Activated CD4-positive, alpha-beta memory T cell treated with anti-CD3 and anti-CD28 coated beads, Interleukin-2, amount 10 ng/mL, durations not matched to agents 7 days and 5 days (primary cell): ENCODE results near the gene CRTC1. TPM values are rescaled to one million over a fixed set of nuclear protein-coding genes. Genes with fewer than 3 reads are reported as not detected.

Experiments
- CTCF ChIA-PET: fragments of 350-600 bp; sonication (Branson Sonifier 250); formaldehyde crosslinking; loops from one replicate; lab custom pipeline; 2021; ENCODE audit warnings: antibody characterized with exemption, inconsistent platforms; lab: Charles Lee
- POLR2A ChIA-PET: fragments of 350-600 bp; sonication (Branson Sonifier 250); formaldehyde crosslinking; loops from one replicate; lab custom pipeline; 2021; ENCODE audit warnings: antibody characterized with exemption; lab: Charles Lee
- DNase-seq: peaks from one replicate; pipeline ENCODE4 v3.0.0-alpha.2; 2020
- H3K27ac Mint-ChIP-seq: one replicate; pipeline ENCODE4 v1.8.0; 2021; ENCODE audit warnings: mild to moderate bottlenecking, mixed read lengths
- H3K27me3 Mint-ChIP-seq: one replicate; pipeline ENCODE4 v1.8.0; 2021; ENCODE audit warnings: mixed read lengths
- H3K36me3 Mint-ChIP-seq: one replicate; pipeline ENCODE4 v1.8.0; 2021; ENCODE audit warnings: low read depth, mixed read lengths
- H3K4me1 Mint-ChIP-seq: one replicate; pipeline ENCODE4 v1.8.0; 2021; ENCODE audit warnings: mixed read lengths
- H3K4me3 Mint-ChIP-seq: one replicate; pipeline ENCODE4 v1.8.0; 2021; ENCODE audit warnings: mild to moderate bottlenecking, mixed read lengths
- H3K9me3 Mint-ChIP-seq: one replicate; pipeline ENCODE4 v1.8.0; 2021; ENCODE audit warnings: mixed read lengths
- total RNA-seq, 2 experiments: library from RNA; stranded (reverse); gene quantifications; one replicate each; pipeline ENCODE4 v1.2.3, GENCODE V29; 2021

The CRTC1 gene
- total RNA-seq, 2 experiments from 2014 or later: 5.3 TPM

- ChIA-PET CTCF (no interaction called here), POLR2A (no interaction called here)
- H3K4me3 Mint-ChIP-seq: no peak overlapping the region
- no peak overlapping the region for H3K27ac Mint-ChIP-seq
- peaks cover 3% of the 10 kb centered on the region for H3K9me3 Mint-ChIP-seq
- no peaks in the 10 kb centered on the region for H3K36me3 Mint-ChIP-seq
- peaks cover 25% of the 10 kb centered on the region for H3K27me3 Mint-ChIP-seq
- no peak for DNase-seq
- peaks cover 14% of the 10 kb centered on the region for H3K4me1 Mint-ChIP-seq
Observed at GRCh38 chr19:18782559-18783225, 99.2 kb downstream of the CRTC1 start.

GRCh38 chr19:18783958-18784785 is 100.7 kb downstream of the CRTC1 start:
- H3K4me1 Mint-ChIP-seq: peaks cover 18% of the 10 kb centered on the region
- no peaks in the 10 kb centered on the region for H3K36me3 Mint-ChIP-seq
- peaks cover 3% of the 10 kb centered on the region for H3K9me3 Mint-ChIP-seq
- no peak overlapping the region for H3K27ac Mint-ChIP-seq
- CTCF ChIA-PET: interaction anchor here (0.5 kb wide), 1 partner anchor 264 kb away, joined by 4 read pairs; no protein-coding TSS in a partner anchor
- no peak for DNase-seq
- POLR2A ChIA-PET: no interaction called here
- peaks cover 33% of the 10 kb centered on the region for H3K27me3 Mint-ChIP-seq
- H3K4me3 Mint-ChIP-seq: no peak overlapping the region

GRCh38 chr19:18784786-18785120 is 101.3 kb downstream of the CRTC1 start:
- Mint-ChIP-seq H3K9me3 (peaks cover 3% of the 10 kb centered on the region), H3K27me3 (peaks cover 38% of the 10 kb centered on the region), H3K4me1 (peaks cover 20% of the 10 kb centered on the region), H3K4me3 (no peak overlapping the region), H3K36me3 (no peaks in the 10 kb centered on the region), H3K27ac (no peak overlapping the region)
- ChIA-PET POLR2A (no interaction called here), CTCF (no interaction called here)
- DNase-seq: no peak

DNA sequence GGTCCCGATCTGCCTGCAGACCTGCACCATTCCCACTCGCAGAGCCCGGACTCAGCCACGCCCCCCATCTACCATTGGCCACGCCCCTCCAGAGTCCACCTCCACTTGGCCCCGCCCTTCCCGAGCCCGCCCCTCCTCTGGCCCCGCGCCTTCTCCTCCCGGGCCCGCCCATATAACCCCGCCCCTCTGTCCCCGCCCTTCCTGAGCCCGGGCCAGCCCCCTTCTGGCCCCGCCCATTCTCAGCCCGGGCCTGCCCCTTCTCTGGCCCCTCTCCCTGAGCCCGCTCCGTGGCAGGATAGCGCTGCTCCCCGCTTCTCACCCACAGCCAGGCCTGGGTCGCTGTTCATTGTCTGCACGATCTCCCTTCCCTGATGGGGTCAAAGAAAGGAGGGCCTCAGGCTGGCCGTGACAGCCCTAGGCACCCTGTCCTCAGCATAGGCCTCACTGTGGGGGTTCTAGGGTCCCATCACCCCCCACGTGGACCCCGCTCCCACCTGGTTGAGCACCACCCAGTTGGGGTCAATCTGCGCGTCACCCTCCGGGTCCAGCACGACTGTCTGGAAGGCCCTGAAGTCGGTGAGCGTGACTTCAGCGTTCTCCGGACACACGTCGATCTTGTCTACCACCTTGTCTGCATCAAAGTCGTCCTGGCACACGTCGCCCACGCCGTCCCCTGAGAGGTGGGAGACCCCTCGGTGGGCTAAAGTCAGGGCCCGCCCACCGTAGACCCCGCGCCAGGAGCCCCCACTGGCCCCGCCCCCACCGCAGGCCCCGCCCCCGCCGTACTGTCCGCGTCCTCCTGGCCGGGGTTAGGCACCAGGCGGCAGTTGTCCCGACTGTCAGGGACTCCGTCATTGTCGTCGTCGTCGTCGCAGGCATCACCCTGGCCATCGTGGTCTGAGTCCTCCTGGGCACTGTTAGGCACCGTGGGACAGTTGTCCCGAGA is 102.0 kb downstream of the CRTC1 start:
- POLR2A ChIA-PET: interaction anchor here (0.7 kb wide), 1 partner anchor 76 kb away, joined by 4 read pairs; no protein-coding TSS in a partner anchor
- no peak overlapping the region for H3K4me3 Mint-ChIP-seq
- CTCF ChIA-PET: no interaction called here

GRCh38 chr19:18788529-18789421 is 105.3 kb downstream of the CRTC1 start:
- CTCF ChIA-PET: no interaction called here
- POLR2A ChIA-PET: no interaction called here
- DNase-seq: no peak
- H3K36me3 Mint-ChIP-seq: peaks cover 4% of the 10 kb centered on the region
- H3K4me3 Mint-ChIP-seq: no peak overlapping the region
- H3K27ac Mint-ChIP-seq: peak overlapping the region; percentile 47
- peaks cover 24% of the 10 kb centered on the region for H3K4me1 Mint-ChIP-seq
- peaks cover 70% of the 10 kb centered on the region for H3K27me3 Mint-ChIP-seq
- peaks cover 3% of the 10 kb centered on the region for H3K9me3 Mint-ChIP-seq

More for the DNA sequence above, 102.0 kb downstream of the CRTC1 start:
- peaks cover 3% of the 10 kb centered on the region for H3K9me3 Mint-ChIP-seq
- H3K27ac Mint-ChIP-seq: no peak overlapping the region
- peaks cover 3% of the 10 kb centered on the region for H3K36me3 Mint-ChIP-seq
- H3K4me1 Mint-ChIP-seq: peaks cover 24% of the 10 kb centered on the region
- peaks cover 43% of the 10 kb centered on the region for H3K27me3 Mint-ChIP-seq
- DNase-seq: peak; percentile 71

- H3K27me3 Mint-ChIP-seq: peaks cover 71% of the 10 kb centered on the region
- peaks cover 24% of the 10 kb centered on the region for H3K4me1 Mint-ChIP-seq
- no peak for DNase-seq
- ChIA-PET POLR2A (no interaction called here), CTCF (no interaction called here)
- H3K36me3 Mint-ChIP-seq: peaks cover 4% of the 10 kb centered on the region
- H3K9me3 Mint-ChIP-seq: peaks cover 3% of the 10 kb centered on the region
- no peak overlapping the region for H3K4me3 Mint-ChIP-seq
- H3K27ac Mint-ChIP-seq: peak overlapping the region; percentile 47
Observed at GRCh38 chr19:18789422-18789869, 106.0 kb downstream of the CRTC1 start.

DNA sequence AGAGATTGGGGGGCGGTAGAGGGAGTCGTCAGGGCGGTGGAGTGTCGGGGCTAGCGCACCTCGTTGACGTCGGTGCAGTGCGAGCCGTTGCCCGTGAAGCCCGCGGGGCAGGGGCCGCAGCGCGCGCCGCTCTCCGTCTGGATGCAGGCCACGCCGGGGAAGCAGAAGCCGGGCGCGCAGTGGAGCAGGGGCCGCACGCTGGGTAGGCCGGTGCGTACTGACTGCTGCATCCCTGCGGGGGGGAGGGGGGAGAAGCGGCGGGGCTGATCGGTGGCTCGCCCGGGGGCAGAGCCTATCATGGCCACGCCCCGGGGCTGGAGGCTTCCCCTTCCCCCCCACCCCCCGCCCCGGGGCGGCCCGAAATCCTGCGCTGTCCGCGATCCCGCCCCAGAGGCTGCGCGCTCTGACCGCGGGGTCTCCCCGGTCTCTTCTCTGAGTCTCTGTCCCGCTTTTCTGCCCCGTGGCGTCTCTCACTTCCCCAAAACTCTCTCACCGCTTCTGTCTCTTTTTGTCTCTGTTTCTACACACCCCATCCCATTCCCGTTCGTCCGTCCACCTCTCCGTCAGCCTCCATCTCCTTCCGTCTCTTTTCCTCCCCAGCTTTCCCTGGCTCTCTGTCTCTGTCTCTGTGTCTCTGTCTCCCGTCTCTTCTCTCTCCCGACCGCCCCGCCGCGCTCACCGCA is 106.5 kb downstream of the CRTC1 start:
- Mint-ChIP-seq H3K4me3 (peak overlapping the region; percentile 4), H3K4me1 (peaks cover 24% of the 10 kb centered on the region), H3K27me3 (peaks cover 69% of the 10 kb centered on the region), H3K27ac (no peak overlapping the region), H3K9me3 (peaks cover 3% of the 10 kb centered on the region), H3K36me3 (peaks cover 4% of the 10 kb centered on the region)
- POLR2A ChIA-PET: no interaction called here
- no peak for DNase-seq
- CTCF ChIA-PET: no interaction called here

DNA sequence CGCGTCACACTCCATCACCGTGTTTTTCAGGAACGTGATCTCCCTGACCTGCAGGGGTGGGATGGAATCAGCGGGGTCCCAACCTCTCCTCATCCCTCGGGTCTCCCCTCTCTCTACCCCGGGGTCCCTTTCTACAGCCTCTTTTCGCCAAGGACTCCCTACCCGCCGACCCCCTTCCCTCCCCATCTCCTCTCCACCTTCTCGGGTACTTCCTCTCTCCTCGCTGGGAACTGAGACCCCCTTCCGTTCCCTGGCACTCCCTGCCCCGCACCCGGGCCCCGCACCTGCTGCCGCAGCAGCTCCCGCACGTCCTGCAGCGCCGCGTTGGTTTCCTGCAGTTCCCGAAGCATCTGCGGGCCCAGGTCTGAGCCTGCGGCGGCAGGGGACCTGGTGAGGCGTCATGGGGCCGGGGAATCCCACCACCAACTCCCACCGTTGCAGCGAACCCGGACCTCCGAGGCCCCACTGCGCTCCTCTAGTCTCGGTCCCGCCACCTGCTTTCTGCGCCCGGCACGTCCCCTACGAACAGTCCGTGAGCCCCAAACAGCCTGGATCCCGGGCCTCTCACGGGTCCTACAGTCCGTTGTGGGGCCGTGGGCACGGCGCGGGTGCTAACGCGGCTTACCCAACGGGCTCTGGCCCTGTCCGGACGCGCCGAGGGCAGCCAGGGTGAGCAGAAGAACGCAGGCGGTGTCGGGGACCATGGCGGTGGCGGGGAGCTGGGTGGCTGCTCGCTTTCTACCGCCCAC is 107.3 kb downstream of the CRTC1 start, which contains the start of gene COMP:
Gene COMP (minus strand): TSS at position 740 of the 749 bp plus-strand sequence. CDS start 36 bp downstream, at position 704.
- POLR2A ChIA-PET: no interaction called here
- Mint-ChIP-seq H3K36me3 (peaks cover 4% of the 10 kb centered on the region), H3K4me3 (peak within 1 kb of the TSS; percentile 4), H3K9me3 (peaks cover 3% of the 10 kb centered on the region), H3K27me3 (peaks cover 71% of the 10 kb centered on the region), H3K27ac (no peak within 1 kb of the TSS), H3K4me1 (peaks cover 21% of the 10 kb centered on the region)
- CTCF ChIA-PET: interaction anchor here (0.7 kb wide), 1 partner anchor 285 kb away, joined by 3 read pairs; no protein-coding TSS in a partner anchor
- no peak for DNase-seq

- Mint-ChIP-seq H3K4me3 (no peak overlapping the region), H3K27ac (no peak overlapping the region), H3K27me3 (peaks cover 70% of the 10 kb centered on the region), H3K4me1 (peaks cover 17% of the 10 kb centered on the region), H3K9me3 (peaks cover 3% of the 10 kb centered on the region), H3K36me3 (peaks cover 4% of the 10 kb centered on the region)
- ChIA-PET CTCF (no interaction called here), POLR2A (no interaction called here)
- DNase-seq: no peak
Observed at GRCh38 chr19:18791315-18791678, 107.8 kb downstream of the CRTC1 start.

DNA sequence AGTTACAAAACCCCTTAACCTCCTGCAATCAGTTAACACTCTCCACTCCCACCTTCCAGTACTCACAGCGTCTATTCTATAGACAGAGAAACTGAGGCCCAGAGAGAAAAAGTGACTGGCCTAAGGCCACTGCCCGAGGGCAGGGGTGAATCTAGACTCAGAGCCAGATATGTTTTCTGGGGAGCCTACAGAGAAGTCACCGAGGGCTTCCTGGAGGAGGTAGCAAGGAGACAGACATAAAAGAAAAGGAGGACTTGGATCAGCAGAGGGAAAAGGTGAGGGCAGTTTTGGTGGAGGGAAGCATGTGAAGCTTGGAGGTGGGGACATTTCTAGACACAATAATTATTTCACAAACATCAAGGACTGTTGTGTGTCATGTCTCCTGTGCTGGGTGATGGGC is 109.2 kb downstream of the CRTC1 start:
- POLR2A ChIA-PET: no interaction called here

More for the DNA sequence above, 109.2 kb downstream of the CRTC1 start:
- peaks cover 66% of the 10 kb centered on the region for H3K27me3 Mint-ChIP-seq
- H3K9me3 Mint-ChIP-seq: no peaks in the 10 kb centered on the region
- peaks cover 4% of the 10 kb centered on the region for H3K36me3 Mint-ChIP-seq
- peaks cover 10% of the 10 kb centered on the region for H3K4me1 Mint-ChIP-seq
- no peak overlapping the region for H3K27ac Mint-ChIP-seq
- CTCF ChIA-PET: no interaction called here
- no peak for DNase-seq
- no peak overlapping the region for H3K4me3 Mint-ChIP-seq
